ENCODE results near the gene RHOB.

The RHOB gene

DNA sequence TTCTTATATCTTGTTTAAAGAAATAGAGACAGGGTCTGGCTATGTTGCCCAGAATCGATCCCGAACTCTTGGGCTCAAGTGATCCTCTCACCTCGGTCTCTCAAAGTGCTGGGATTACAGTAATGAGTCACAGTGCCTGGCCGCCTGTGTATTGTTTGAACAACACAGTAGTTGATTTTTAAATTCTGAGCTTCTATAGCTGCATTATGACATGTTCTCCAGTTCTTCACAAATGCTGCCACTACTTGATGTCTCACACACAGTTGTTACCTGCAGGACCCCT lies 7.7 kb upstream of the RHOB start:
- no peak for DNase-seq (ENCODE audit: extremely low spot score)

GRCh38 chr2:20439503-20439902 lies 7.4 kb upstream of the RHOB start:
- DNase-seq (ENCODE audit: extremely low spot score): no peak
- CTCF ChIA-PET: interaction anchor here (1.0 to 8.0 kb wide), 14 partner anchors 9 to 222 kb away, joined by 3 to 101 read pairs (median 6); partner anchors contain the start of gene HS1BP3
- no peak for TF ChIP-seq CTCF (IDR thresholded peaks at IDR 0.05; ENCODE audit: control extremely low read depth, extremely low read depth, low read depth, missing control alignments)
- POLR2A ChIA-PET: interaction anchor here (3.5 kb wide), 1 partner anchor 8 kb away, joined by 44 read pairs; the partner anchor contains the start of gene RHOB

More for the DNA sequence above, 7.7 kb upstream of the RHOB start:
- no peak for TF ChIP-seq CTCF (IDR thresholded peaks at IDR 0.05; ENCODE audit: control extremely low read depth, extremely low read depth, low read depth, missing control alignments)
- CTCF ChIA-PET: interaction anchor here (1.0 to 8.0 kb wide), 12 partner anchors 9 to 223 kb away, joined by 3 to 101 read pairs (median 10); partner anchors contain the start of gene HS1BP3
- POLR2A ChIA-PET: interaction anchor here (3.5 kb wide), 1 partner anchor 8 kb away, joined by 44 read pairs; the partner anchor contains the start of gene RHOB

DNA sequence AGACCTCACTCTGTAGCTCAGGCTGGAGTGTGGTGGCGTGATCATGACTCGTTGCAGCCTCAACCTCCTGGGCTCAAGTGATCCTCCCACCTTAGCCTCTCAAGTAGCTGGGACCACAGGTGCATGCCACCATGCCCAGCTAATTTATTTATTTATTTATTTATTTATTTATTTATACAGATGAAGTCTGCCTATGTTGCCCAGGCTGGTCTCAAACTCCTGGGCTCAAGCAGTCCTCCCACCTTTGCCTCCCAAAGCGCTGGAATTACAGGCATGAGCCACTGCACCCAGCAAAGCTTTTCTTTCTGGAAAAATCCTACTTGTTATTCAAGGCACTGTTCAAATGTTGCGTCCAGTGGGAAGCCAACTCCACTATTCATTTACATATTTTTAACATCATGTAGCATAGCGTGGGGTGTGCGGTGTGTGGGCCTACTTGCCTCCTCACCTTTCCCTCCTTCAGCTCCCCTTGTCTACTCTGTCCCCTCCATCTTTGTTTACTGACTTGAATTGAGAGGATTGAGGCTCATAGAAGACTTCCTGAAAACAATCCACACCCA lies 6.8 kb upstream of the RHOB start:
- DNase-seq (ENCODE audit: extremely low spot score): no peak
- CTCF ChIA-PET: interaction anchor here (1.0 to 8.0 kb wide), 15 partner anchors 9 to 222 kb away, joined by 3 to 101 read pairs (median 5); partner anchors contain the start of gene HS1BP3
- no peak for TF ChIP-seq CTCF (IDR thresholded peaks at IDR 0.05; ENCODE audit: control extremely low read depth, extremely low read depth, low read depth, missing control alignments)
- POLR2A ChIA-PET: no interaction called here

- peak; percentile 22 for TF ChIP-seq CTCF (IDR thresholded peaks at IDR 0.05; ENCODE audit: control extremely low read depth, extremely low read depth, low read depth, missing control alignments)
- ChIA-PET CTCF (interaction anchor here (0.9 to 4.8 kb wide), 13 partner anchors 32 to 218 kb away, joined by 3 to 86 read pairs (median 4); partner anchors contain the start of gene HS1BP3), POLR2A (no interaction called here)
- DNase-seq (ENCODE audit: extremely low spot score): peak; percentile 44
Observed at GRCh38 chr2:20443276-20443920, 3.5 kb upstream of the RHOB start.

GRCh38 chr2:20444101-20444992 lies 2.5 kb upstream of the RHOB start:
- TF ChIP-seq CTCF (IDR thresholded peaks at IDR 0.05; ENCODE audit: control extremely low read depth, extremely low read depth, low read depth, missing control alignments): no peak
- ChIA-PET POLR2A (no interaction called here), CTCF (interaction anchor here (0.9 to 4.8 kb wide), 18 partner anchors 10 to 217 kb away, joined by 3 to 86 read pairs (median 4); partner anchors contain the start of gene HS1BP3)
- no peak for DNase-seq (ENCODE audit: extremely low spot score)
